Adrenal gland (tissue), 5 donors: ENCODE results near the gene SOHLH1.

Experiments used
- POLR2A ChIP-seq, 2 donors: fragments of 450-650 bp; IDR thresholded peaks; one replicate each; pipeline ENCODE4 v1.6.1; 2017; ENCODE audit warnings: antibody characterized with exemption in 2 of 2, mild to moderate bottlenecking in 2 of 2, moderate library complexity in 1 of 2
- TF ChIP-seq, protein P1 (sequence below), 6 experiments: fragments of 450-650 bp in 4 of 6; fragments of 200-600 bp in 2 of 6; sonication (generic) in 1 of 6; IDR thresholded peaks; 1 replicate in 5 of 6; 2 replicates in 1 of 6; pipeline versions ENCODE4 v1.5.1 to v1.8.0; 2016 to 2021; ENCODE audit warnings: antibody characterized with exemption in 6 of 6, mild to moderate bottlenecking in 2 of 6, moderate library complexity in 1 of 6
- donor health status: DM: no; HTN: no; CAD: no.

DNA sequence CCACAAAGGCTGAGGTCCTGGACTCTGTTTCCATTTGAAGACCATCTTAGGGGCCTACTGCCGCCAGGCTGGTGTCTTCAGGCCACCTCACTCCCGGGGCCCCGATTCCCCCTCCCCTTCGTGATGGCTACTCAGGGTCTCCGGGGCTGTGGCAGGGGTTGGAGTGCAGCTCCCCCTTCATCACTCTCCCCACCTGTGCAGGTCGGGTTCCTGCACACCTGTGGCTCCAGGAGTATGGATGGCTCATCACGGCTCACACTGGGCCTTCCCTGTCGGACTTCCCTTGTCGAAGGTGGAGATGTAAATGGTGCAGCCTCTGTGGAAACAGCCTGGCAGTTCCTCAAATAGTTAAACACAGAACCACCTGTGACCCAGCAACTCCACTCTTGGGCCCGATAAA, 24.3 kb downstream of the SOHLH1 start:
- TF ChIP-seq, protein P1, sequence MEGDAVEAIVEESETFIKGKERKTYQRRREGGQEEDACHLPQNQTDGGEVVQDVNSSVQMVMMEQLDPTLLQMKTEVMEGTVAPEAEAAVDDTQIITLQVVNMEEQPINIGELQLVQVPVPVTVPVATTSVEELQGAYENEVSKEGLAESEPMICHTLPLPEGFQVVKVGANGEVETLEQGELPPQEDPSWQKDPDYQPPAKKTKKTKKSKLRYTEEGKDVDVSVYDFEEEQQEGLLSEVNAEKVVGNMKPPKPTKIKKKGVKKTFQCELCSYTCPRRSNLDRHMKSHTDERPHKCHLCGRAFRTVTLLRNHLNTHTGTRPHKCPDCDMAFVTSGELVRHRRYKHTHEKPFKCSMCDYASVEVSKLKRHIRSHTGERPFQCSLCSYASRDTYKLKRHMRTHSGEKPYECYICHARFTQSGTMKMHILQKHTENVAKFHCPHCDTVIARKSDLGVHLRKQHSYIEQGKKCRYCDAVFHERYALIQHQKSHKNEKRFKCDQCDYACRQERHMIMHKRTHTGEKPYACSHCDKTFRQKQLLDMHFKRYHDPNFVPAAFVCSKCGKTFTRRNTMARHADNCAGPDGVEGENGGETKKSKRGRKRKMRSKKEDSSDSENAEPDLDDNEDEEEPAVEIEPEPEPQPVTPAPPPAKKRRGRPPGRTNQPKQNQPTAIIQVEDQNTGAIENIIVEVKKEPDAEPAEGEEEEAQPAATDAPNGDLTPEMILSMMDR (IDR thresholded peaks at IDR 0.05): no peak
- TF ChIP-seq POLR2A (IDR thresholded peaks at IDR 0.05): no peak
